Lower lobe of right lung (tissue), 2 donors: ENCODE measurements around the gene ZBBX. TPM values are rescaled to one million over a fixed set of nuclear protein-coding genes. Genes with fewer than 3 reads are reported as not detected.

Experiments used
- ATAC-seq, 2 donors: fragments of 200-7000 bp; cut with Tn5 transposase; one replicate each; pipeline ENCODE4 v1.9.1; 2020 to 2022; ENCODE audit warnings: mild to moderate bottlenecking in 2 of 2, moderate library complexity in 2 of 2
- DNase-seq: peaks from one replicate; pipeline ENCODE4 v3.0.0-alpha.2; 2020
- H3K27ac ChIP-seq: fragments of 200-600 bp; one replicate; pipeline ENCODE4 v1.8.0; 2022
- H3K27me3 ChIP-seq: fragments of 200-600 bp; one replicate; pipeline ENCODE4 v1.8.0; 2022; ENCODE audit warnings: low read depth
- H3K36me3 ChIP-seq: fragments of 200-600 bp; one replicate; pipeline ENCODE4 v1.8.0; 2022; ENCODE audit warnings: mild to moderate bottlenecking
- H3K4me1 ChIP-seq: fragments of 200-600 bp; one replicate; pipeline ENCODE4 v1.8.0; 2022
- H3K4me3 ChIP-seq: fragments of 200-600 bp; one replicate; pipeline ENCODE4 v1.8.0; 2022; ENCODE audit warnings: mild to moderate bottlenecking
- H3K9me3 ChIP-seq: fragments of 200-600 bp; one replicate; pipeline ENCODE4 v1.8.0; 2022
- CTCF ChIP-seq: fragments of 200-600 bp; IDR thresholded peaks from one replicate; pipeline ENCODE4 v1.8.0; 2022; ENCODE audit warnings: antibody characterized with exemption, mild to moderate bottlenecking
- intact Hi-C: fragments of 100-400 bp; cut with DNase I; formaldehyde crosslinking; loops from one replicate; pipeline ENCODE4 v1.11.0; 2022
- total RNA-seq: library from RNA; stranded (reverse); fragmentation: NEBNext Ultra II Directional; extraction: Animal tissue kit (Norgen Biotek cat#: 25700); gene quantifications from one replicate; pipeline ENCODE4 v1.2.1, GENCODE V29; 2021
- donor health status: DM: no; HTN: yes; CAD: no; lungs with severe emphysema.

ZBBX gene
- total RNA-seq, 1 donor from 2014 or later, result 15.2 TPM

- H3K27me3 ChIP-seq, result no peaks in the 10 kb centered on the region
- TF ChIP-seq CTCF, result no peak
- intact Hi-C loops, result no loop called here
- H3K27ac ChIP-seq, result no peak overlapping the region
- ATAC-seq (no peak), DNase-seq (no peak)
- H3K4me1 ChIP-seq, result no peaks in the 10 kb centered on the region
- no peaks in the 10 kb centered on the region for H3K9me3 ChIP-seq
- H3K4me3 ChIP-seq, result no peak overlapping the region
- no peaks in the 10 kb centered on the region for H3K36me3 ChIP-seq
These were observed 92.8 kb downstream of the ZBBX start for GRCh38 chr3:167287308-167287707.

- ATAC-seq, result no peak
- no peak for DNase-seq
- no peak for TF ChIP-seq CTCF
These were observed 105.8 kb downstream of the ZBBX start for GRCh38 chr3:167274141-167274874.

GRCh38 chr3:167253037-167253436 lies 127.1 kb downstream of the ZBBX start:
- no peaks in the 10 kb centered on the region for H3K27me3 ChIP-seq
- no peak for ATAC-seq
- no peaks in the 10 kb centered on the region for H3K36me3 ChIP-seq
- intact Hi-C loops, result no loop called here
- no peak overlapping the region for H3K4me3 ChIP-seq
- TF ChIP-seq CTCF, result no peak
- DNase-seq, result no peak
- no peaks in the 10 kb centered on the region for H3K4me1 ChIP-seq
- H3K27ac ChIP-seq, result no peak overlapping the region
- H3K9me3 ChIP-seq, result no peaks in the 10 kb centered on the region

More at GRCh38 chr3:167274141-167274874, 105.8 kb downstream of the ZBBX start:
- Histone ChIP-seq H3K27ac (no peak overlapping the region), H3K4me1 (no peaks in the 10 kb centered on the region), H3K27me3 (no peaks in the 10 kb centered on the region), H3K4me3 (no peak overlapping the region), H3K36me3 (no peaks in the 10 kb centered on the region), H3K9me3 (no peaks in the 10 kb centered on the region)
- intact Hi-C loops, result no loop called here

- H3K9me3 ChIP-seq, result no peaks in the 10 kb centered on the region
- TF ChIP-seq CTCF, result no peak
- no peaks in the 10 kb centered on the region for H3K4me1 ChIP-seq
- DNase-seq, result no peak
- no peaks in the 10 kb centered on the region for H3K27me3 ChIP-seq
- no peaks in the 10 kb centered on the region for H3K36me3 ChIP-seq
- no peak overlapping the region for H3K27ac ChIP-seq
- intact Hi-C loops, result no loop called here
- no peak for ATAC-seq
- H3K4me3 ChIP-seq, result no peak overlapping the region
These were observed 128.4 kb downstream of the ZBBX start for GRCh38 chr3:167251678-167252077.

GRCh38 chr3:167246252-167246651 lies 133.8 kb downstream of the ZBBX start:
- intact Hi-C loops, result no loop called here
- no peak for TF ChIP-seq CTCF
- ATAC-seq, result no peak
- no peak overlapping the region for H3K27ac ChIP-seq
- H3K27me3 ChIP-seq, result no peaks in the 10 kb centered on the region
- no peaks in the 10 kb centered on the region for H3K36me3 ChIP-seq
- no peaks in the 10 kb centered on the region for H3K9me3 ChIP-seq
- H3K4me1 ChIP-seq, result no peaks in the 10 kb centered on the region
- H3K4me3 ChIP-seq, result no peak overlapping the region
- DNase-seq, result no peak
